Ascending aorta (tissue), 2 donors: Measurements from ENCODE around the gene ARID4A. TPM values are rescaled to one million over a fixed set of nuclear protein-coding genes. Genes with fewer than 3 reads are reported as not detected.

Experiments
- DNase-seq, 2 donors: peaks; one replicate each; pipeline ENCODE4 v3.0.0-alpha.2; 2019; ENCODE audit warnings: low spot score in 2 of 2
- H3K27ac ChIP-seq, 2 donors: fragments of 200-600 bp; sonication (generic); one replicate each; pipeline ENCODE4 v1.5.1; 2016 to 2017; ENCODE audit warnings: mild to moderate bottlenecking in 1 of 2
- H3K27me3 ChIP-seq: fragments of 200-600 bp; sonication (generic); one replicate; pipeline ENCODE4 v1.5.1; 2017
- H3K36me3 ChIP-seq, 2 donors: fragments of 200-600 bp; sonication (generic); one replicate each; pipeline ENCODE4 v1.5.1; 2016
- H3K4me1 ChIP-seq, 2 donors: fragments of 200-600 bp; sonication (generic); one replicate each; pipeline ENCODE4 v1.5.1; 2016 to 2017; ENCODE audit warnings: mild to moderate bottlenecking in 1 of 2
- H3K4me3 ChIP-seq, 2 donors: fragments of 200-600 bp; sonication (generic); one replicate each; pipeline ENCODE4 v1.5.1; 2016 to 2017; ENCODE audit warnings: mild to moderate bottlenecking in 1 of 2
- H3K9me3 ChIP-seq, 2 donors: fragments of 200-600 bp; sonication (generic); one replicate each; pipeline ENCODE4 v1.5.1; 2016
- intact Hi-C: fragments of 100-400 bp; cut with DNase I; formaldehyde crosslinking; loops from one replicate; pipeline ENCODE4 v1.15.1; 2023
- total RNA-seq: library from RNA; depleted of rRNA; stranded (reverse); fragments of >200 nt; gene quantifications from one replicate; pipeline ENCODE4 v1.1.0, GENCODE V29; 2016
- TF ChIP-seq, protein P1 (sequence below), 3 experiments: fragments of 200-600 bp in 2 of 3; fragments of 450-650 bp in 1 of 3; sonication (generic) in 2 of 3; IDR thresholded peaks; one replicate each; pipeline ENCODE4 v1.5.1; 2016 to 2019; ENCODE audit warnings: antibody characterized with exemption in 3 of 3, mild to moderate bottlenecking in 1 of 3, moderate library complexity in 1 of 3

The ARID4A gene
- total RNA-seq, 1 donor from 2014 or later, result 18.2 TPM

GRCh38 chr14:58395812-58396788 is 97.7 kb downstream of the ARID4A start, which contains the start of gene TOMM20L:
TOMM20L (plus strand) TSS chr14:58395930; CDS start chr14:58395958, 28 bp downstream.
- Histone ChIP-seq H3K4me1 (peaks cover 4% of the 10 kb centered on the region in 2 donors), H3K27ac (peak within 1 kb of the TSS; percentile 78 to 79), H3K27me3 (no peaks in the 10 kb centered on the region), H3K4me3 (peak within 1 kb of the TSS; percentile 82 to 86), H3K9me3 (no peaks in the 10 kb centered on the region), H3K36me3 (no peaks in the 10 kb centered on the region)
- TF ChIP-seq, protein P1, sequence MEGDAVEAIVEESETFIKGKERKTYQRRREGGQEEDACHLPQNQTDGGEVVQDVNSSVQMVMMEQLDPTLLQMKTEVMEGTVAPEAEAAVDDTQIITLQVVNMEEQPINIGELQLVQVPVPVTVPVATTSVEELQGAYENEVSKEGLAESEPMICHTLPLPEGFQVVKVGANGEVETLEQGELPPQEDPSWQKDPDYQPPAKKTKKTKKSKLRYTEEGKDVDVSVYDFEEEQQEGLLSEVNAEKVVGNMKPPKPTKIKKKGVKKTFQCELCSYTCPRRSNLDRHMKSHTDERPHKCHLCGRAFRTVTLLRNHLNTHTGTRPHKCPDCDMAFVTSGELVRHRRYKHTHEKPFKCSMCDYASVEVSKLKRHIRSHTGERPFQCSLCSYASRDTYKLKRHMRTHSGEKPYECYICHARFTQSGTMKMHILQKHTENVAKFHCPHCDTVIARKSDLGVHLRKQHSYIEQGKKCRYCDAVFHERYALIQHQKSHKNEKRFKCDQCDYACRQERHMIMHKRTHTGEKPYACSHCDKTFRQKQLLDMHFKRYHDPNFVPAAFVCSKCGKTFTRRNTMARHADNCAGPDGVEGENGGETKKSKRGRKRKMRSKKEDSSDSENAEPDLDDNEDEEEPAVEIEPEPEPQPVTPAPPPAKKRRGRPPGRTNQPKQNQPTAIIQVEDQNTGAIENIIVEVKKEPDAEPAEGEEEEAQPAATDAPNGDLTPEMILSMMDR (IDR thresholded peaks at IDR 0.05), result peak; percentile 29 to 88 (median 59)
- intact Hi-C loops, result no loop called here
- peak in 1 of 2 donors; percentile 86 for DNase-seq

GRCh38 chr14:58397156-58397555 is 98.8 kb downstream of the ARID4A start:
- Histone ChIP-seq H3K27ac (no peak overlapping the region), H3K4me3 (no peak overlapping the region), H3K36me3 (no peaks in the 10 kb centered on the region), H3K4me1 (peaks cover 4% of the 10 kb centered on the region in 2 donors), H3K9me3 (no peaks in the 10 kb centered on the region), H3K27me3 (no peaks in the 10 kb centered on the region)
- TF ChIP-seq, protein P1 (IDR thresholded peaks at IDR 0.05), result no peak
- intact Hi-C loops, result no loop called here
- DNase-seq, result no peak

DNA sequence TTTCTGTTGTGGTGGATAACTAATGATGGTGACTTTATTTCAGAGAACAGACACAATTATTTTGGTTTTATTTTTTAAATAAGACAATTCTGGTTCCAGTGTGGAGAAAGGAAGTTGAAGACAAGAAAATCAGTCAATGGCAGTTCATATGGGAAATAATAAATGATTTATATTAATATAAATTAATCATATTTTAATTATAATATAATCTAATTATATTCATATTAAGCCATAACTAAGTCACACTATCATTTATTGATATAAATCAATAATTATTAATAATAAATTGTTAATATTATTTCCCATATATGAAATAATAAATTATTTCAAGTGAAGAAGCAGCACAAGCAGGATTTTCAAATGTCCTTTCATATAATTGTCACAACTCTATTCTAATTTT is 100.1 kb downstream of the ARID4A start:
- TF ChIP-seq, protein P1 (IDR thresholded peaks at IDR 0.05), result no peak
- peaks cover 4% of the 10 kb centered on the region in 2 donors for H3K4me1 ChIP-seq
- H3K4me3 ChIP-seq, result no peak overlapping the region
- intact Hi-C loops, result no loop called here
- no peaks in the 10 kb centered on the region for H3K36me3 ChIP-seq
- H3K9me3 ChIP-seq, result no peaks in the 10 kb centered on the region
- no peak overlapping the region for H3K27ac ChIP-seq
- no peak for DNase-seq
- no peaks in the 10 kb centered on the region for H3K27me3 ChIP-seq

DNA sequence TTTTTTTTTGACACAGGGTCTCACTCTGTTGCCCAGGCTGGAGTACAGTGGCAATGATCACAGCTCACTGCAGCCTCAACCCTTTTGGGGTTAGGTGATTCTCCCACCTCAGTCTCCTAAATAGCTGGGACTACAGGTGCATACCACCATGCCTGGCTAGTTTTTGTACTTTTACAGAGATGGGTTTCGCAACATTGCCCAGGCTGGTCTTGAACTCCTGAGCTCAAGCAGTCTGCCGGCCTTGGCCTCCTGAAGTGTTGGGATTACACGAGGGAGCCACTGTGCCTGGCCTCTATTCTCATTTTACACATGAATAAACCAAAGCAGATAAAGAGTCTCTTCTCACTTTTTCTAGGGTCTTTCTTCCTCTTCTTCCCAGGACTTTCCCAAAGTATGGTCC is 100.5 kb downstream of the ARID4A start:
- TF ChIP-seq, protein P1 (IDR thresholded peaks at IDR 0.05), result no peak
- Histone ChIP-seq H3K36me3 (no peaks in the 10 kb centered on the region), H3K27me3 (no peaks in the 10 kb centered on the region), H3K9me3 (no peaks in the 10 kb centered on the region), H3K27ac (no peak overlapping the region), H3K4me1 (peaks cover 4% of the 10 kb centered on the region in 2 donors), H3K4me3 (no peak overlapping the region)
- DNase-seq, result no peak
- intact Hi-C loops, result no loop called here

DNA sequence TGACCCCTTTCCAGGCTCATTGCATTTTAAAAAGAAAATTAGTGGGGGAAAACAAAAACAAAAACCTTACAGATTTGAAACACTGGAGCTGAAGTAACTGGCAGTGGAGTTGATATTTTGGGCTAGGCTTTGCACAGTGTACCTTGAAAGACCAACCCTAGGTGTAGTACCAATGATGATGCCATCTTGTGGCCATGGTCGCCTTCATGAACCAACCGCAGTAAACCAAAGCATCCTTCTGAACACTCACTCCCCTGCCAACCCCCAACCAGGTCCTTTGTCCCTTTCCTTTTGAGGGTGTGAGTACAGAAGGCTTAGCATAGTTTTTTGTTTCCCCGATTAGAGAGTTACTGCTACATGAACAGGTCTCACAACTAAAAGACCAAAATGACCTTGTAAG is 103.2 kb downstream of the ARID4A start:
- Histone ChIP-seq H3K9me3 (no peaks in the 10 kb centered on the region), H3K27ac (no peak overlapping the region), H3K36me3 (no peaks in the 10 kb centered on the region), H3K27me3 (no peaks in the 10 kb centered on the region), H3K4me1 (peaks cover 0 to under 1% of the 10 kb centered on the region in 2 donors), H3K4me3 (no peak overlapping the region)
- intact Hi-C loops, result no loop called here
- DNase-seq, result no peak
- TF ChIP-seq, protein P1 (IDR thresholded peaks at IDR 0.05), result no peak
